Prostate gland (tissue), 2 donors: Measurements from ENCODE around the gene TEKT3. TPM values are rescaled to one million over a fixed set of nuclear protein-coding genes. Genes with fewer than 3 reads are reported as not detected.

ENCODE experiments used
- DNase-seq: peaks from one replicate; pipeline ENCODE4 v3.0.0-alpha.2; 2019; ENCODE audit warnings: low spot score
- H3K27ac ChIP-seq, 2 donors: fragments of 200-600 bp; sonication (generic); 2 replicates each; pipeline ENCODE4 v1.5.1; 2017 to 2019
- H3K27me3 ChIP-seq: fragments of 200-600 bp; sonication (generic); replicated peaks from 2 replicates; pipeline ENCODE4 v1.5.1; 2019; ENCODE audit not compliant: insufficient read depth
- H3K36me3 ChIP-seq, 2 donors: fragments of 200-600 bp; sonication (generic); 1 replicate in 1 of 2; 2 replicates in 1 of 2; pipeline versions ENCODE4 v1.5.1 to v1.8.1; 2017 to 2019
- H3K4me1 ChIP-seq: fragments of 200-600 bp; sonication (generic); replicated peaks from 2 replicates; pipeline ENCODE4 v1.5.1; 2019
- H3K4me3 ChIP-seq, 2 donors: fragments of 200-600 bp; sonication (generic); 2 replicates each; pipeline ENCODE4 v1.5.1; 2017 to 2019
- H3K9me3 ChIP-seq: fragments of 200-600 bp; sonication (generic); 2 replicates; pipeline ENCODE4 v1.5.1; 2017
- CTCF ChIP-seq, 4 experiments: fragments of 200-600 bp in 2 of 4; fragments of 450-650 bp in 2 of 4; sonication (generic) in 2 of 4; IDR thresholded peaks; 1 replicate in 3 of 4; 2 replicates in 1 of 4; pipeline ENCODE4 v1.5.1; 2016 to 2019; ENCODE audit warnings: antibody characterized with exemption in 4 of 4, mild to moderate bottlenecking in 2 of 4, moderate library complexity in 2 of 4
- POLR2A ChIP-seq: fragments of 450-650 bp; IDR thresholded peaks from one replicate; pipeline ENCODE4 v1.6.1; 2016; ENCODE audit warnings: antibody characterized with exemption, mild to moderate bottlenecking
- POLR2AphosphoS5 ChIP-seq: sonication (generic); formaldehyde crosslinking; IDR thresholded peaks from one replicate; pipeline ENCODE4 v1.6.1; 2017; ENCODE audit warnings: antibody characterized with exemption
- WGBS: methylation state at CpG from one replicate; pipeline ENCODE4 v1.1.5; 2018; 5-methylcytosine and 5-hydroxymethylcytosine counted together
- intact Hi-C: fragments of 100-400 bp; cut with DNase I; formaldehyde crosslinking; loops from one replicate; pipeline ENCODE4 v1.14.2; 2022
- total RNA-seq, 2 donors: library from RNA; depleted of rRNA; stranded (reverse); fragments of >200 nt; gene quantifications; one replicate each; pipeline ENCODE4 v1.1.0, GENCODE V29; 2016

TEKT3 gene
- total RNA-seq, 2 donors from 2014 or later, result 3.2 TPM; not detected in 1

DNA sequence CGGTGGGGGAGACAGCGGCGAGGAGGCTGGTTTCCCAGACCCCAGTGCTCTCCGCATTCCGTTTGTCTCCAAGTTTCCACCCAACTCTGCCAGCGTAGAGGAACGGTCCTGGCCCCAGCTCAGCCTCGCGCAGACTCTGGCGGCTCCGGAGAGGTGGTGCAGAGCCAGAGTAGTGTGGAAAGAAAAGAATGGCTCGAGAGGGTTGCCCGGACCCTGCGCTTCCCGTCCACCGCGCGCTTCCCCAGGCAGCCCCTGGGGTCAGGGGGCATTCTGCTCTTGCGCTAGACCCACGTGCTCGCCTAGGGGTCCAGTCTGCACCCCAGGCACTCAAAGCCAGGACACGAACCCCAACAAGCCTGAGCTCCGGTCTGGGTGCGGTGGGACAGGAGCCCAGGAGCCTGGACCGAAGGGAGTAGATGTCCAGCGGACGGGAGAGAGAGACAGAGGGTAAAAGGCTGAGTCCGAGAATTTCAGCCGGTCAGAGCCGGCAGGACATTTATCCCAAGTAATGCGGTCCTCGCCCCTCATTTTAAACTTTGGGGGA, 80.1 kb downstream of the TEKT3 start:
- Histone ChIP-seq H3K27ac (peak overlapping the region; percentile 79 to 83), H3K27me3 (no peaks in the 10 kb centered on the region), H3K4me1 (peaks cover 8% of the 10 kb centered on the region), H3K36me3 (no peaks in the 10 kb centered on the region), H3K9me3 (no peaks in the 10 kb centered on the region), H3K4me3 (peak overlapping the region; percentile 41 to 42)
- WGBS, result 7% methylated on average over 31 of the region's 32 CpGs
- TF ChIP-seq CTCF (IDR thresholded peaks at IDR 0.05), result no peak
- TF ChIP-seq POLR2A, result no peak
- no peak for TF ChIP-seq POLR2AphosphoS5
- intact Hi-C loops, result loop anchor here (1.0 to 5.0 kb wide), 3 partner anchors 91 to 241 kb away; no protein-coding TSS in a partner anchor
- DNase-seq, result no peak

- TF ChIP-seq POLR2A (peak; percentile 23), CTCF (IDR thresholded peaks at IDR 0.05) (peak; percentile 72 to 93 (median 84)), POLR2AphosphoS5 (peak; percentile 17)
- WGBS, result 1% methylated on average over 54 of the region's 67 CpGs
These were observed 80.8 kb downstream of the TEKT3 start for GRCh38 chr17:15260376-15261257.

GRCh38 chr17:15257796-15258512, 83.4 kb downstream of the TEKT3 start:
- no peak for DNase-seq
- intact Hi-C loops, result loop anchor here (2.0 kb wide), 1 partner anchor 207 kb away; no protein-coding TSS in a partner anchor
- WGBS, result 87% methylated on average over 6 of the region's 6 CpGs
- Histone ChIP-seq H3K27me3 (no peaks in the 10 kb centered on the region), H3K9me3 (no peaks in the 10 kb centered on the region), H3K36me3 (no peaks in the 10 kb centered on the region), H3K4me3 (no peak overlapping the region), H3K4me1 (no peaks in the 10 kb centered on the region), H3K27ac (no peak overlapping the region)
- TF ChIP-seq POLR2A (no peak), POLR2AphosphoS5 (no peak), CTCF (IDR thresholded peaks at IDR 0.05) (no peak)

More at GRCh38 chr17:15260376-15261257, 80.8 kb downstream of the TEKT3 start:
- Histone ChIP-seq H3K36me3 (no peaks in the 10 kb centered on the region), H3K27ac (peak overlapping the region; percentile 79 to 83), H3K4me1 (peaks cover 8% of the 10 kb centered on the region), H3K27me3 (no peaks in the 10 kb centered on the region), H3K9me3 (no peaks in the 10 kb centered on the region), H3K4me3 (peak overlapping the region; percentile 41 to 42)
- peak; percentile 71 for DNase-seq
- intact Hi-C loops, result loop anchor here (1.0 to 5.0 kb wide), 3 partner anchors 92 to 242 kb away; no protein-coding TSS in a partner anchor

GRCh38 chr17:15257258-15257788, 84.1 kb downstream of the TEKT3 start:
- Histone ChIP-seq H3K27ac (no peak overlapping the region), H3K36me3 (no peaks in the 10 kb centered on the region), H3K4me1 (no peaks in the 10 kb centered on the region), H3K9me3 (no peaks in the 10 kb centered on the region), H3K27me3 (no peaks in the 10 kb centered on the region), H3K4me3 (no peak overlapping the region)
- intact Hi-C loops, result no loop called here
- peak; percentile 72 for DNase-seq
- 1% methylated on average over 17 of the region's 17 CpGs for WGBS
- TF ChIP-seq POLR2A, result no peak
- peak; percentile 68 for TF ChIP-seq POLR2AphosphoS5
- peak; percentile 65 to 87 (median 81) for TF ChIP-seq CTCF (IDR thresholded peaks at IDR 0.05)
